MM.1S (cell line): ENCODE data around the gene UBE2A.
A peak's percentile ranks its signal among the peaks of the same experiment; 100 is the strongest.

ENCODE experiments used
- DNase-seq: peaks from one replicate; pipeline ENCODE4 v3.0.0-alpha.2; 2015
- H2AFZ ChIP-seq: fragments of 300-600 bp; sonication (generic); 2 replicates; pipeline ENCODE4 v1.6.0; 2016; ENCODE audit warnings: antibody characterized with exemption, low read length
- H3F3A ChIP-seq: fragments of 300-600 bp; sonication (generic); 2 replicates; pipeline ENCODE4 v1.6.1; 2016; ENCODE audit warnings: mild to moderate bottlenecking, antibody characterized with exemption, low read length, moderate library complexity, mixed read lengths; ENCODE audit not compliant: insufficient read depth
- H3K27ac ChIP-seq: fragments of 300-600 bp; sonication (generic); 2 replicates; pipeline ENCODE4 v1.5.1; 2016; ENCODE audit warnings: mild to moderate bottlenecking, low read length
- H3K27me3 ChIP-seq: fragments of 300-600 bp; sonication (generic); replicated peaks from 2 replicates; pipeline ENCODE4 v1.6.0; 2016; ENCODE audit warnings: low read length; ENCODE audit not compliant: insufficient read depth
- H3K36me3 ChIP-seq: fragments of 300-600 bp; sonication (generic); replicated peaks from 2 replicates; pipeline ENCODE4 v1.6.1; 2016; ENCODE audit warnings: mild to moderate bottlenecking, low read length, mixed read lengths; ENCODE audit not compliant: insufficient read depth
- H3K4me1 ChIP-seq: fragments of 300-600 bp; sonication (generic); 2 replicates; pipeline ENCODE4 v1.6.1; 2016; ENCODE audit warnings: low read length, mixed read lengths
- H3K4me2 ChIP-seq: fragments of 300-600 bp; sonication (generic); 2 replicates; pipeline ENCODE4 v1.6.0; 2016; ENCODE audit warnings: low read depth, low read length
- H3K4me3 ChIP-seq: fragments of 300-600 bp; sonication (generic); 2 replicates; pipeline ENCODE4 v1.5.1; 2016; ENCODE audit warnings: low read length, mixed read lengths
- H3K79me2 ChIP-seq: fragments of 300-600 bp; sonication (generic); 2 replicates; pipeline ENCODE4 v1.6.1; 2016; ENCODE audit warnings: mixed run types, low read length, mixed read lengths
- H3K9ac ChIP-seq: fragments of 300-600 bp; sonication (generic); 2 replicates; pipeline ENCODE4 v1.6.1; 2016; ENCODE audit warnings: low read length, mixed read lengths
- H3K9me2 ChIP-seq: fragments of 300-600 bp; sonication (generic); replicated peaks from 2 replicates; pipeline ENCODE4 v1.6.1; 2016; ENCODE audit warnings: mild to moderate bottlenecking, low read length, mixed read lengths; ENCODE audit not compliant: insufficient read depth
- H3K9me3 ChIP-seq: fragments of 300-600 bp; sonication (generic); replicated peaks from 2 replicates; pipeline ENCODE4 v1.6.1; 2016; ENCODE audit warnings: mild to moderate bottlenecking, low read length, mixed read lengths; ENCODE audit not compliant: insufficient read depth
- H4K20me1 ChIP-seq: fragments of 300-600 bp; sonication (generic); 2 replicates; pipeline ENCODE4 v1.6.1; 2016; ENCODE audit warnings: mild to moderate bottlenecking, low read length, moderate library complexity, mixed read lengths; ENCODE audit not compliant: insufficient read depth
- EZH2 ChIP-seq: fragments of 300-600 bp; sonication (generic); optimal IDR thresholded peaks from 2 replicates; pipeline ENCODE3; 2017; ENCODE audit warnings: low read depth, mild to moderate bottlenecking, antibody characterized with exemption, low read length, mixed read lengths
- EZH2phosphoT487 ChIP-seq: fragments of 300-600 bp; sonication (generic); IDR thresholded peaks from 2 replicates; pipeline ENCODE4 v1.6.1; 2018; ENCODE audit warnings: antibody characterized with exemption, low read length
- TF ChIP-seq, protein P1 (sequence below): fragments of 300-600 bp; sonication (generic); IDR thresholded peaks from 2 replicates; pipeline ENCODE4 v1.5.1; 2016; ENCODE audit warnings: antibody characterized with exemption, low read length, mixed read lengths

UBE2A gene

DNA sequence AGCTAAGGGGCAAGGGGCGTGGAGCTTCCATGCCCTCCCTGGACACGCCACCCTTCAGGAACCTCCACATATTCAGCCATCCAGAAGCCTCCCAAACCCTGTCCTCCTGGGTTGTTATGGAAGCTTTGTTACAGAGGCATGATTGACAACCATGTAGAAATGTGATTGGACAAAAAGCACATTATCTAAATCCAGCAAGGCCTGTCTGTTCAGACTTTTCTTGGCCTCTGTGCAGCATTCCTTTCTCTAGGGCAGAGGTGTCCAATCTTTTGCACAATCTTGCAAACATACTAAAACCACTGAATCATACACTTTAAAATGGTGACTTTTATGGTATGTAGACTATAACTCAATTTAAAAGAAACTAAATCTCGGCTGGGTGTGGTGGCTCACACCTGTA lies 21.9 kb upstream of the UBE2A start:
- H3K9ac ChIP-seq, result no peak overlapping the region
- H3F3A ChIP-seq, result no peaks in the 10 kb centered on the region
- no peaks in the 10 kb centered on the region for H4K20me1 ChIP-seq
- no peak overlapping the region for H3K4me3 ChIP-seq
- TF ChIP-seq, protein P1, sequence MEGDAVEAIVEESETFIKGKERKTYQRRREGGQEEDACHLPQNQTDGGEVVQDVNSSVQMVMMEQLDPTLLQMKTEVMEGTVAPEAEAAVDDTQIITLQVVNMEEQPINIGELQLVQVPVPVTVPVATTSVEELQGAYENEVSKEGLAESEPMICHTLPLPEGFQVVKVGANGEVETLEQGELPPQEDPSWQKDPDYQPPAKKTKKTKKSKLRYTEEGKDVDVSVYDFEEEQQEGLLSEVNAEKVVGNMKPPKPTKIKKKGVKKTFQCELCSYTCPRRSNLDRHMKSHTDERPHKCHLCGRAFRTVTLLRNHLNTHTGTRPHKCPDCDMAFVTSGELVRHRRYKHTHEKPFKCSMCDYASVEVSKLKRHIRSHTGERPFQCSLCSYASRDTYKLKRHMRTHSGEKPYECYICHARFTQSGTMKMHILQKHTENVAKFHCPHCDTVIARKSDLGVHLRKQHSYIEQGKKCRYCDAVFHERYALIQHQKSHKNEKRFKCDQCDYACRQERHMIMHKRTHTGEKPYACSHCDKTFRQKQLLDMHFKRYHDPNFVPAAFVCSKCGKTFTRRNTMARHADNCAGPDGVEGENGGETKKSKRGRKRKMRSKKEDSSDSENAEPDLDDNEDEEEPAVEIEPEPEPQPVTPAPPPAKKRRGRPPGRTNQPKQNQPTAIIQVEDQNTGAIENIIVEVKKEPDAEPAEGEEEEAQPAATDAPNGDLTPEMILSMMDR, result no peak
- TF ChIP-seq EZH2phosphoT487, result no peak
- no peak for TF ChIP-seq EZH2
- DNase-seq, result no peak
- no peak overlapping the region for H3K4me2 ChIP-seq
- no peaks in the 10 kb centered on the region for H3K36me3 ChIP-seq
- peaks cover 15% of the 10 kb centered on the region for H3K79me2 ChIP-seq
- H2AFZ ChIP-seq, result no peak overlapping the region
- H3K9me3 ChIP-seq, result no peaks in the 10 kb centered on the region
- H3K27me3 ChIP-seq, result no peaks in the 10 kb centered on the region
- no peaks in the 10 kb centered on the region for H3K9me2 ChIP-seq
- no peaks in the 10 kb centered on the region for H3K4me1 ChIP-seq
- no peak overlapping the region for H3K27ac ChIP-seq

GRCh38 chrX:119565107-119565663 lies 9.2 kb upstream of the UBE2A start, which contains the start of gene STEEP1:
Gene STEEP1, minus strand, starts transcription at chrX:119565409. Its CDS starts 54 bp downstream, at chrX:119565355.
- Histone ChIP-seq H3K9me3 (no peaks in the 10 kb centered on the region), H3K79me2 (peaks cover 25% of the 10 kb centered on the region), H3F3A (no peaks in the 10 kb centered on the region), H3K4me1 (no peaks in the 10 kb centered on the region), H4K20me1 (no peaks in the 10 kb centered on the region), H2AFZ (no peak within 1 kb of the TSS), H3K9me2 (no peaks in the 10 kb centered on the region), H3K27ac (no peak within 1 kb of the TSS), H3K4me2 (peak within 1 kb of the TSS; percentile 64), H3K27me3 (no peaks in the 10 kb centered on the region), H3K9ac (peak within 1 kb of the TSS; percentile 62; the same call in 1 of the 2 replicates), H3K4me3 (peak within 1 kb of the TSS; percentile 72), H3K36me3 (no peaks in the 10 kb centered on the region)
- peak; percentile 93 for DNase-seq
- TF ChIP-seq EZH2phosphoT487, result no peak

DNA sequence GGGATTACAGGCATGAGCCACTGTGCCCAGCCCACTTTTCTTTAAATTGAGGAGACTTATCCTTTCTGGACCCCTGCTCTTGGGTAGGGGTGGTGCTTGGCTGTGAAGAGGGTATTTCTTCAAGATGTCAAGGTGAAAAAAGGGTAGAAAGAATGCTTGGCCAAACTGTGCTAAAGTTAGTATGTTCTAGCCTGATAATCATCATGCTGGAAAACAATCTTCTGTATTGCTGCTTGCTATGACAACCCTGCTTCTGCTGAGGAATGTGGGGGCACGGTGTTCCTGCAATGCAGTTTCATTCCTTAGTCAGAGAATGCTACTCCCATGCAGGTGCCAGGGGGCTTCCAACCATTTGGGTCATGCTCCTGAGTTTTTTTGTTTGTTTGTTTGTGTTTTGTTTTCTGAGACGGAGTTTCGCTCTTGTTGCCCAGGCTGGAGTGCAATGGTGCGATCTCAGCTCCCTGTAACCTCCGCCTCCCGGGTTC lies 4.0 kb upstream of the UBE2A start:
- peaks cover 9% of the 10 kb centered on the region for H3K79me2 ChIP-seq
- no peak for DNase-seq
- no peaks in the 10 kb centered on the region for H3K36me3 ChIP-seq
- H3K9me3 ChIP-seq, result no peaks in the 10 kb centered on the region
- H3K27ac ChIP-seq, result no peak overlapping the region
- TF ChIP-seq EZH2, result no peak
- TF ChIP-seq, protein P1, result no peak
- TF ChIP-seq EZH2phosphoT487, result no peak
- no peaks in the 10 kb centered on the region for H3K9me2 ChIP-seq
- no peaks in the 10 kb centered on the region for H3K4me1 ChIP-seq
- no peaks in the 10 kb centered on the region for H4K20me1 ChIP-seq
- H3F3A ChIP-seq, result no peaks in the 10 kb centered on the region
- no peak overlapping the region for H3K9ac ChIP-seq
- no peaks in the 10 kb centered on the region for H3K27me3 ChIP-seq
- H2AFZ ChIP-seq, result no peak overlapping the region
- no peak overlapping the region for H3K4me3 ChIP-seq
- no peak overlapping the region for H3K4me2 ChIP-seq

DNA sequence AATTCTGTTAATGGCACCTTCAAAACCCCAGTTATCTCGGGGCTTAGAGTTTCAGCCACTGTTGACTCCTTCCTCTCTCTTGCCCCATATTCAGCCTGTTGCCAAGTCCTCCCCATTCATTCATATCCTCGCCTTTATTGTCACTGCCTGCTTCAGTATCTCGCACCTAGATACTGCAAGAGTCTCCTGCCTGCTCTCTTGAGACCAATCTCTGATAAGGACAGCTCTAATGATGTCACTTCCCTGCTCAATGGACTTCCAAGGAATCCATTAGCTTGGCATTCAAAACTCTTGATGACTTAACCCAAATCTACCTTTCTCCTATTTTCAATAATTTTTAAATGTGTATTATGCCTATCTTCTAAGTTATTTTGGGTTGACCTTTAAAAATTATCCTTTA lies 1.1 kb upstream of the UBE2A start:
- Histone ChIP-seq H3K9me2 (no peaks in the 10 kb centered on the region), H3F3A (no peaks in the 10 kb centered on the region), H3K4me2 (peak overlapping the region; percentile 72; the same call in 1 of the 2 replicates), H2AFZ (peak overlapping the region; percentile 76; the same call in 1 of the 2 replicates), H3K4me3 (peak overlapping the region; percentile 68), H3K4me1 (no peaks in the 10 kb centered on the region), H3K27me3 (no peaks in the 10 kb centered on the region), H3K36me3 (no peaks in the 10 kb centered on the region), H3K27ac (no peak overlapping the region), H3K9ac (no peak overlapping the region; the same call in 1 of the 2 replicates), H3K9me3 (no peaks in the 10 kb centered on the region), H3K79me2 (peaks cover 20% of the 10 kb centered on the region), H4K20me1 (no peaks in the 10 kb centered on the region)
- DNase-seq, result no peak
- no peak for TF ChIP-seq EZH2
- TF ChIP-seq, protein P1, result no peak
- TF ChIP-seq EZH2phosphoT487, result no peak
